Dendritic cell treated with granulocyte-macrophage colony-stimulating factor and Interleukin-4, amounts not matched to agents 40 ng/mL and 50 ng/mL, for 4 days (primary cell): Measurements from ENCODE around the gene MMP24.
"Not testable (repeated sequence)": the region's sequence is repeated elsewhere in the genome, so short reads cannot be mapped to it uniquely, and the experiment has no call there.

ENCODE experiments used
- H3K27ac Mint-ChIP-seq: one replicate; pipeline ENCODE4 v1.8.0; 2022; ENCODE audit warnings: mild to moderate bottlenecking, mixed read lengths
- H3K27me3 Mint-ChIP-seq: one replicate; pipeline ENCODE4 v1.8.0; 2022; ENCODE audit warnings: mild to moderate bottlenecking, mixed read lengths
- H3K36me3 Mint-ChIP-seq: one replicate; pipeline ENCODE4 v1.8.0; 2022; ENCODE audit warnings: low read depth, mixed read lengths
- H3K4me1 Mint-ChIP-seq: one replicate; pipeline ENCODE4 v1.8.0; 2022; ENCODE audit warnings: low read depth, mixed read lengths
- H3K4me3 Mint-ChIP-seq: one replicate; pipeline ENCODE4 v1.8.0; 2022; ENCODE audit warnings: mild to moderate bottlenecking, moderate library complexity, mixed read lengths
- H3K9me3 Mint-ChIP-seq: one replicate; pipeline ENCODE4 v1.8.0; 2022; ENCODE audit warnings: mixed read lengths
- intact Hi-C: fragments of 100-400 bp; cut with micrococcal nuclease; formaldehyde crosslinking; loops from one replicate; pipeline ENCODE4 v1.15.0; 2022

The MMP24 gene

GRCh38 chr20:35303735-35304491, 77.4 kb downstream of the MMP24 start:
- intact Hi-C loops = loop anchor here (1.0 kb wide), 2 partner anchors 25 to 135 kb away; no protein-coding TSS in a partner anchor
- Mint-ChIP-seq H3K4me1 (peaks cover 35% of the 10 kb centered on the region), H3K27ac (no peak overlapping the region), H3K9me3 (no peaks in the 10 kb centered on the region), H3K36me3 (peaks cover 43% of the 10 kb centered on the region), H3K4me3 (no peak overlapping the region), H3K27me3 (no peaks in the 10 kb centered on the region)

GRCh38 chr20:35304956-35305355, 78.5 kb downstream of the MMP24 start:
- peak overlapping the region; percentile 37 for H3K27ac Mint-ChIP-seq
- H3K4me3 Mint-ChIP-seq = no peak overlapping the region
- peaks cover 43% of the 10 kb centered on the region for H3K36me3 Mint-ChIP-seq
- H3K27me3 Mint-ChIP-seq = no peaks in the 10 kb centered on the region
- no peaks in the 10 kb centered on the region for H3K9me3 Mint-ChIP-seq
- intact Hi-C loops = loop anchor here (1.0 kb wide), 1 partner anchor 24 kb away; no protein-coding TSS in a partner anchor
- H3K4me1 Mint-ChIP-seq = peaks cover 30% of the 10 kb centered on the region

- Mint-ChIP-seq H3K36me3 (peaks cover 47% of the 10 kb centered on the region), H3K4me3 (no peak overlapping the region), H3K27me3 (no peaks in the 10 kb centered on the region), H3K27ac (peak overlapping the region; percentile 37), H3K4me1 (peaks cover 28% of the 10 kb centered on the region), H3K9me3 (no peaks in the 10 kb centered on the region)
- intact Hi-C loops = no loop called here
Observed at GRCh38 chr20:35305682-35306556, 79.4 kb downstream of the MMP24 start.

- intact Hi-C loops = no loop called here
- Mint-ChIP-seq H3K9me3 (no peaks in the 10 kb centered on the region), H3K4me1 (peaks cover 28% of the 10 kb centered on the region), H3K27me3 (no peaks in the 10 kb centered on the region), H3K4me3 (no peak overlapping the region), H3K36me3 (peaks cover 45% of the 10 kb centered on the region), H3K27ac (peak overlapping the region; percentile 22)
Observed at GRCh38 chr20:35306931-35307517, 80.5 kb downstream of the MMP24 start.

GRCh38 chr20:35307666-35308653, 81.5 kb downstream of the MMP24 start:
- Mint-ChIP-seq H3K4me1 (peaks cover 35% of the 10 kb centered on the region), H3K9me3 (no peaks in the 10 kb centered on the region), H3K27me3 (no peaks in the 10 kb centered on the region), H3K27ac (peak overlapping the region; percentile 22), H3K4me3 (no peak overlapping the region), H3K36me3 (peaks cover 53% of the 10 kb centered on the region)
- intact Hi-C loops = no loop called here

- Mint-ChIP-seq H3K36me3 (peaks cover 36% of the 10 kb centered on the region), H3K27ac (no peak overlapping the region), H3K4me3 (no peak overlapping the region), H3K4me1 (peaks cover 24% of the 10 kb centered on the region), H3K27me3 (no peaks in the 10 kb centered on the region), H3K9me3 (no peaks in the 10 kb centered on the region)
- intact Hi-C loops = no loop called here
Observed at GRCh38 chr20:35311409-35311808, 84.9 kb downstream of the MMP24 start.

- peaks cover 23% of the 10 kb centered on the region for H3K4me1 Mint-ChIP-seq
- intact Hi-C loops = no loop called here
- H3K9me3 Mint-ChIP-seq = no peaks in the 10 kb centered on the region
- H3K36me3 Mint-ChIP-seq = peaks cover 31% of the 10 kb centered on the region
- H3K27ac Mint-ChIP-seq = no peak overlapping the region
- no peak overlapping the region for H3K4me3 Mint-ChIP-seq
- H3K27me3 Mint-ChIP-seq = no peaks in the 10 kb centered on the region
Observed at GRCh38 chr20:35311822-35312221, 85.3 kb downstream of the MMP24 start.

- no peak overlapping the region for H3K4me3 Mint-ChIP-seq
- peaks cover 23% of the 10 kb centered on the region for H3K4me1 Mint-ChIP-seq
- intact Hi-C loops = no loop called here
- no peak overlapping the region for H3K27ac Mint-ChIP-seq
- peaks cover 31% of the 10 kb centered on the region for H3K36me3 Mint-ChIP-seq
- no peaks in the 10 kb centered on the region for H3K9me3 Mint-ChIP-seq
- H3K27me3 Mint-ChIP-seq = no peaks in the 10 kb centered on the region
Observed at GRCh38 chr20:35312318-35312717, 85.8 kb downstream of the MMP24 start.

- intact Hi-C loops = no loop called here
- H3K4me1 Mint-ChIP-seq = peaks cover 23% of the 10 kb centered on the region
- no peaks in the 10 kb centered on the region for H3K27me3 Mint-ChIP-seq
- no peak overlapping the region for H3K4me3 Mint-ChIP-seq
- H3K9me3 Mint-ChIP-seq = no peaks in the 10 kb centered on the region
- peaks cover 26% of the 10 kb centered on the region for H3K36me3 Mint-ChIP-seq
- peak overlapping the region; percentile 10 for H3K27ac Mint-ChIP-seq
Observed at GRCh38 chr20:35314816-35315631, 88.5 kb downstream of the MMP24 start.

- peaks cover 25% of the 10 kb centered on the region for H3K36me3 Mint-ChIP-seq
- intact Hi-C loops, H3K27me3 Mint-ChIP-seq, H3K4me3 Mint-ChIP-seq, H3K9me3 Mint-ChIP-seq: not testable (repeated sequence)
- H3K4me1 Mint-ChIP-seq = peaks cover 27% of the 10 kb centered on the region
- peak overlapping the region; percentile 10 for H3K27ac Mint-ChIP-seq
Observed at GRCh38 chr20:35315632-35316020, 89.1 kb downstream of the MMP24 start.

- Mint-ChIP-seq H3K27ac (no peak overlapping the region), H3K36me3 (peaks cover 25% of the 10 kb centered on the region), H3K27me3 (no peaks in the 10 kb centered on the region), H3K4me3 (no peak overlapping the region), H3K9me3 (no peaks in the 10 kb centered on the region), H3K4me1 (peaks cover 29% of the 10 kb centered on the region)
- intact Hi-C loops = no loop called here
Observed at GRCh38 chr20:35316086-35316485, 89.6 kb downstream of the MMP24 start.

GRCh38 chr20:35317416-35318210, 91.1 kb downstream of the MMP24 start:
- Mint-ChIP-seq H3K27ac (no peak overlapping the region), H3K27me3 (no peaks in the 10 kb centered on the region), H3K4me1 (peaks cover 25% of the 10 kb centered on the region), H3K9me3 (no peaks in the 10 kb centered on the region), H3K36me3 (peaks cover 17% of the 10 kb centered on the region), H3K4me3 (no peak overlapping the region)
- intact Hi-C loops = no loop called here
